WTC11 (cell line): ENCODE results near the gene BEND4.

Experiments
- E2F1 ChIP-seq: sonication (generic); formaldehyde crosslinking; IDR thresholded peaks from 2 replicates; pipeline ENCODE4 v1.8.0; 2022; ENCODE audit warnings: mild to moderate bottlenecking, missing genetic modification reagents
- ETV6 ChIP-seq: sonication (generic); formaldehyde crosslinking; IDR thresholded peaks from 2 replicates; pipeline ENCODE4 v1.8.1; 2022; ENCODE audit warnings: mild to moderate bottlenecking, missing genetic modification reagents
- FOXK1 ChIP-seq: sonication (generic); formaldehyde crosslinking; IDR thresholded peaks from 2 replicates; pipeline ENCODE4 v1.8.0; 2022; ENCODE audit warnings: mild to moderate bottlenecking, moderate library complexity, missing genetic modification reagents
- FOXP4 ChIP-seq: sonication (generic); formaldehyde crosslinking; IDR thresholded peaks from 2 replicates; pipeline ENCODE4 v1.8.0; 2022; ENCODE audit warnings: mild to moderate bottlenecking, missing genetic modification reagents
- GRHL2 ChIP-seq: fragments of 250-450 bp; sonication (Bioruptor Pico); IDR thresholded peaks from 2 replicates; pipeline ENCODE4 v1.8.0; 2022; ENCODE audit warnings: mild to moderate bottlenecking, moderate library complexity; ENCODE audit not compliant: insufficient replicate concordance, severe bottlenecking
- TP53 ChIP-seq: sonication (generic); formaldehyde crosslinking; IDR thresholded peaks from 2 replicates; pipeline ENCODE4 v1.8.1; 2023; ENCODE audit warnings: mild to moderate bottlenecking, missing genetic modification reagents
- ZNF425 ChIP-seq: fragments of 250-450 bp; sonication (Bioruptor Pico); conservative IDR thresholded peaks from 2 replicates; pipeline ENCODE4 v1.9.0; 2021; ENCODE audit warnings: mild to moderate bottlenecking
- ZSCAN18 ChIP-seq: fragments of 250-450 bp; sonication (Bioruptor Pico); IDR thresholded peaks from 2 replicates; pipeline ENCODE4 v2.1.2; 2022; ENCODE audit warnings: mild to moderate bottlenecking, moderate library complexity
- TF ChIP-seq, protein P1 (sequence below): fragments of 200-600 bp; IDR thresholded peaks from 2 replicates; pipeline ENCODE4 v1.8.0; 2022; ENCODE audit warnings: antibody characterized with exemption
- TF ChIP-seq, protein P2 (sequence below): sonication (generic); formaldehyde crosslinking; IDR thresholded peaks from 2 replicates; pipeline ENCODE4 v1.8.1; 2023; ENCODE audit warnings: mild to moderate bottlenecking, missing genetic modification reagents
- TF ChIP-seq, protein P3 (sequence below): sonication (generic); formaldehyde crosslinking; IDR thresholded peaks from 2 replicates; pipeline ENCODE4 v1.8.1; 2023; ENCODE audit warnings: mild to moderate bottlenecking, moderate library complexity, missing genetic modification reagents
- TF ChIP-seq, protein P4 (sequence below): sonication (generic); formaldehyde crosslinking; conservative IDR thresholded peaks from 2 replicates; pipeline ENCODE4 v1.8.1; 2022; ENCODE audit warnings: mild to moderate bottlenecking, missing genetic modification reagents
- TF ChIP-seq, protein P5 (sequence below): sonication (generic); formaldehyde crosslinking; IDR thresholded peaks from 2 replicates; pipeline ENCODE4 v1.8.1; 2023; ENCODE audit warnings: mild to moderate bottlenecking, missing genetic modification reagents

- no peak for TF ChIP-seq ZSCAN18 (CRISPR knock-in tag)
- TF ChIP-seq E2F1 (CRISPR knock-in tag): no peak
- TF ChIP-seq, protein P1, sequence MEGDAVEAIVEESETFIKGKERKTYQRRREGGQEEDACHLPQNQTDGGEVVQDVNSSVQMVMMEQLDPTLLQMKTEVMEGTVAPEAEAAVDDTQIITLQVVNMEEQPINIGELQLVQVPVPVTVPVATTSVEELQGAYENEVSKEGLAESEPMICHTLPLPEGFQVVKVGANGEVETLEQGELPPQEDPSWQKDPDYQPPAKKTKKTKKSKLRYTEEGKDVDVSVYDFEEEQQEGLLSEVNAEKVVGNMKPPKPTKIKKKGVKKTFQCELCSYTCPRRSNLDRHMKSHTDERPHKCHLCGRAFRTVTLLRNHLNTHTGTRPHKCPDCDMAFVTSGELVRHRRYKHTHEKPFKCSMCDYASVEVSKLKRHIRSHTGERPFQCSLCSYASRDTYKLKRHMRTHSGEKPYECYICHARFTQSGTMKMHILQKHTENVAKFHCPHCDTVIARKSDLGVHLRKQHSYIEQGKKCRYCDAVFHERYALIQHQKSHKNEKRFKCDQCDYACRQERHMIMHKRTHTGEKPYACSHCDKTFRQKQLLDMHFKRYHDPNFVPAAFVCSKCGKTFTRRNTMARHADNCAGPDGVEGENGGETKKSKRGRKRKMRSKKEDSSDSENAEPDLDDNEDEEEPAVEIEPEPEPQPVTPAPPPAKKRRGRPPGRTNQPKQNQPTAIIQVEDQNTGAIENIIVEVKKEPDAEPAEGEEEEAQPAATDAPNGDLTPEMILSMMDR: no peak
- peak; percentile 57; the same call in 1 of the 2 replicates for TF ChIP-seq ETV6 (CRISPR knock-in tag)
- peak; percentile 20; the same call in 1 of the 2 replicates for TF ChIP-seq FOXP4 (CRISPR knock-in tag)
- TF ChIP-seq GRHL2 (CRISPR knock-in tag): no peak
- TF ChIP-seq TP53 (CRISPR knock-in tag): peak; percentile 24
- TF ChIP-seq, protein P2, sequence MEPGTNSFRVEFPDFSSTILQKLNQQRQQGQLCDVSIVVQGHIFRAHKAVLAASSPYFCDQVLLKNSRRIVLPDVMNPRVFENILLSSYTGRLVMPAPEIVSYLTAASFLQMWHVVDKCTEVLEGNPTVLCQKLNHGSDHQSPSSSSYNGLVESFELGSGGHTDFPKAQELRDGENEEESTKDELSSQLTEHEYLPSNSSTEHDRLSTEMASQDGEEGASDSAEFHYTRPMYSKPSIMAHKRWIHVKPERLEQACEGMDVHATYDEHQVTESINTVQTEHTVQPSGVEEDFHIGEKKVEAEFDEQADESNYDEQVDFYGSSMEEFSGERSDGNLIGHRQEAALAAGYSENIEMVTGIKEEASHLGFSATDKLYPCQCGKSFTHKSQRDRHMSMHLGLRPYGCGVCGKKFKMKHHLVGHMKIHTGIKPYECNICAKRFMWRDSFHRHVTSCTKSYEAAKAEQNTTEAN (CRISPR knock-in tag): no peak
- peak; percentile 11; the same call in 1 of the 2 replicates for TF ChIP-seq FOXK1 (CRISPR knock-in tag)
- TF ChIP-seq, protein P3, sequence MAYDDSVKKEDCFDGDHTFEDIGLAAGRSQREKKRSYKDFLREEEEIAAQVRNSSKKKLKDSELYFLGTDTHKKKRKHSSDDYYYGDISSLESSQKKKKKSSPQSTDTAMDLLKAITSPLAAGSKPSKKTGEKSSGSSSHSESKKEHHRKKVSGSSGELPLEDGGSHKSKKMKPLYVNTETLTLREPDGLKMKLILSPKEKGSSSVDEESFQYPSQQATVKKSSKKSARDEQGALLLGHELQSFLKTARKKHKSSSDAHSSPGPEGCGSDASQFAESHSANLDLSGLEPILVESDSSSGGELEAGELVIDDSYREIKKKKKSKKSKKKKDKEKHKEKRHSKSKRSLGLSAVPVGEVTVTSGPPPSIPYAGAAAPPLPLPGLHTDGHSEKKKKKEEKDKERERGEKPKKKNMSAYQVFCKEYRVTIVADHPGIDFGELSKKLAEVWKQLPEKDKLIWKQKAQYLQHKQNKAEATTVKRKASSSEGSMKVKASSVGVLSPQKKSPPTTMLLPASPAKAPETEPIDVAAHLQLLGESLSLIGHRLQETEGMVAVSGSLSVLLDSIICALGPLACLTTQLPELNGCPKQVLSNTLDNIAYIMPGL: peak; percentile 37
- TF ChIP-seq, protein P4, sequence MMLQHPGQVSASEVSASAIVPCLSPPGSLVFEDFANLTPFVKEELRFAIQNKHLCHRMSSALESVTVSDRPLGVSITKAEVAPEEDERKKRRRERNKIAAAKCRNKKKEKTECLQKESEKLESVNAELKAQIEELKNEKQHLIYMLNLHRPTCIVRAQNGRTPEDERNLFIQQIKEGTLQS (CRISPR knock-in tag): no peak
- TF ChIP-seq ZNF425: no peak
- TF ChIP-seq, protein P5, sequence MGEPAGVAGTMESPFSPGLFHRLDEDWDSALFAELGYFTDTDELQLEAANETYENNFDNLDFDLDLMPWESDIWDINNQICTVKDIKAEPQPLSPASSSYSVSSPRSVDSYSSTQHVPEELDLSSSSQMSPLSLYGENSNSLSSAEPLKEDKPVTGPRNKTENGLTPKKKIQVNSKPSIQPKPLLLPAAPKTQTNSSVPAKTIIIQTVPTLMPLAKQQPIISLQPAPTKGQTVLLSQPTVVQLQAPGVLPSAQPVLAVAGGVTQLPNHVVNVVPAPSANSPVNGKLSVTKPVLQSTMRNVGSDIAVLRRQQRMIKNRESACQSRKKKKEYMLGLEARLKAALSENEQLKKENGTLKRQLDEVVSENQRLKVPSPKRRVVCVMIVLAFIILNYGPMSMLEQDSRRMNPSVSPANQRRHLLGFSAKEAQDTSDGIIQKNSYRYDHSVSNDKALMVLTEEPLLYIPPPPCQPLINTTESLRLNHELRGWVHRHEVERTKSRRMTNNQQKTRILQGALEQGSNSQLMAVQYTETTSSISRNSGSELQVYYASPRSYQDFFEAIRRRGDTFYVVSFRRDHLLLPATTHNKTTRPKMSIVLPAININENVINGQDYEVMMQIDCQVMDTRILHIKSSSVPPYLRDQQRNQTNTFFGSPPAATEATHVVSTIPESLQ (CRISPR knock-in tag): no peak
These were observed 618 bp downstream of the BEND4 start for GRCh38 chr4:42151568-42152506.
